PC-3 (cell line): ENCODE data around the gene CDH4. TPM values are rescaled to one million over a fixed set of nuclear protein-coding genes. Genes with fewer than 3 reads are reported as not detected.

ENCODE experiments used
- ATAC-seq: fragments of 200-7000 bp; cut with Tn5 transposase; 2 replicates; pipeline ENCODE4 v1.9.1; 2020; ENCODE audit warnings: mild to moderate bottlenecking, moderate library complexity
- BruUV-seq: library from RNA; stranded (reverse); fragments of 400-500 nt; replicated peaks from 2 replicates; lab custom pipeline; 2021; lab: Mats Ljungman, UMichigan
- CTCF ChIA-PET: fragments of 300-600 bp; sonication (Branson Sonifier 250); formaldehyde crosslinking; loops from one replicate; lab custom pipeline; 2022; ENCODE audit warnings: antibody characterized with exemption; lab: Charles Lee
- POLR2A ChIA-PET: fragments of 300-600 bp; sonication (Branson Sonifier 250); formaldehyde crosslinking; loops from one replicate; lab custom pipeline; 2022; ENCODE audit warnings: antibody characterized with exemption; ENCODE audit not compliant: unreplicated experiment; lab: Charles Lee
- DNase-seq: peaks from one replicate; pipeline ENCODE4 v3.0.0-alpha.2; 2015
- H2AFZ ChIP-seq: fragments of 300-600 bp; sonication (generic); 2 replicates; pipeline ENCODE4 v1.6.0; 2016; ENCODE audit warnings: antibody characterized with exemption, low read length
- H3F3A ChIP-seq: fragments of 300-600 bp; sonication (generic); one replicate; pipeline ENCODE4 v1.6.0; 2017; ENCODE audit warnings: antibody characterized with exemption, low read length, control low read depth, mild to moderate bottlenecking; ENCODE audit not compliant: unreplicated experiment
- H3K27ac ChIP-seq: fragments of 300-600 bp; sonication (generic); 2 replicates; pipeline ENCODE4 v1.5.1; 2016; ENCODE audit warnings: mild to moderate bottlenecking, low read length
- H3K27me3 ChIP-seq: fragments of 300-600 bp; sonication (generic); 2 replicates; pipeline ENCODE4 v1.6.1; 2016; ENCODE audit warnings: low read length, mixed read lengths
- H3K36me3 ChIP-seq: fragments of 300-600 bp; sonication (generic); 2 replicates; pipeline ENCODE4 v1.6.1; 2016; ENCODE audit warnings: low read depth, mixed run types, low read length, mixed read lengths
- H3K4me1 ChIP-seq: fragments of 300-600 bp; sonication (generic); 2 replicates; pipeline ENCODE4 v1.5.1; 2016; ENCODE audit warnings: low read length; ENCODE audit not compliant: insufficient read depth
- H3K4me2 ChIP-seq: fragments of 300-600 bp; sonication (generic); 2 replicates; pipeline ENCODE4 v1.6.0; 2016; ENCODE audit warnings: low read length
- H3K4me3 ChIP-seq: fragments of 300-600 bp; sonication (generic); 2 replicates; pipeline ENCODE4 v1.5.1; 2016; ENCODE audit warnings: mild to moderate bottlenecking, low read length, mixed read lengths
- H3K79me2 ChIP-seq: fragments of 300-600 bp; sonication (generic); 2 replicates; pipeline ENCODE4 v1.6.1; 2017; ENCODE audit warnings: low read length, mixed read lengths
- H3K9ac ChIP-seq: fragments of 300-600 bp; sonication (generic); 2 replicates; pipeline ENCODE4 v1.6.0; 2016; ENCODE audit warnings: mild to moderate bottlenecking, low read length
- H3K9me2 ChIP-seq: fragments of 300-600 bp; sonication (generic); replicated peaks from 2 replicates; pipeline ENCODE4 v1.6.1; 2016; ENCODE audit warnings: mixed run types, low read length, mixed read lengths
- H3K9me3 ChIP-seq: fragments of 300-600 bp; sonication (generic); 2 replicates; pipeline ENCODE4 v1.6.1; 2016; ENCODE audit warnings: low read length, mixed read lengths
- H4K20me1 ChIP-seq: fragments of 300-600 bp; sonication (generic); 2 replicates; pipeline ENCODE4 v1.6.1; 2016; ENCODE audit warnings: low read length, mixed read lengths
- CTCF ChIP-seq: fragments of 300-600 bp; sonication (generic); conservative IDR thresholded peaks from 2 replicates; pipeline ENCODE4 v1.5.1; 2017; ENCODE audit warnings: antibody characterized with exemption, low read depth, mild to moderate bottlenecking, low read length
- EZH2 ChIP-seq: fragments of 300-600 bp; sonication (generic); IDR thresholded peaks from one replicate; pipeline ENCODE4 v1.6.1; 2017; ENCODE audit warnings: antibody characterized with exemption, mild to moderate bottlenecking, low read length; ENCODE audit not compliant: unreplicated experiment
- EZH2phosphoT487 ChIP-seq: fragments of 300-600 bp; sonication (generic); IDR thresholded peaks from 2 replicates; pipeline ENCODE4 v1.6.1; 2018; ENCODE audit warnings: mild to moderate bottlenecking, antibody characterized with exemption, low read length, borderline replicate concordance
- intact Hi-C: fragments of 100-400 bp; cut with micrococcal nuclease; formaldehyde crosslinking; loops from 2 replicates; pipeline ENCODE4 v1.9.0; 2023
- total RNA-seq: library from RNA; depleted of rRNA; stranded (reverse); fragments of >200 nt; gene quantifications from 2 replicates; pipeline ENCODE4 v1.2.3, GENCODE V29; 2014

Gene CDH4
- total RNA-seq, 1 experiment from 2014 or later = not detected

DNA sequence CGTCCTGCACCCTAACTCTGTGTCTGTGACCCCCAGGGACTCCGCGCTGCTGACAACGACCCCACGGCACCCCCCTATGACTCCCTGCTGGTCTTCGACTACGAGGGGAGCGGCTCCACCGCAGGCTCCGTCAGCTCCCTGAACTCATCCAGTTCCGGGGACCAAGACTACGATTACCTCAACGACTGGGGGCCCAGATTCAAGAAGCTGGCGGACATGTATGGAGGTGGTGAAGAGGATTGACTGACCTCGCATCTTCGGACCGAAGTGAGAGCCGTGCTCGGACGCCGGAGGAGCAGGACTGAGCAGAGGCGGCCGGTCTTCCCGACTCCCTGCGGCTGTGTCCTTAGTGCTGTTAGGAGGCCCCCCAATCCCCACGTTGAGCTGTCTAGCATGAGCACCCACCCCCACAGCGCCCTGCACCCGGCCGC, 684.7 kb downstream of the CDH4 start:
- Histone ChIP-seq H3K9me3 (no peaks in the 10 kb centered on the region), H2AFZ (no peak overlapping the region), H3F3A (no peaks in the 10 kb centered on the region), H3K4me1 (no peaks in the 10 kb centered on the region), H3K4me2 (no peak overlapping the region), H3K27ac (no peak overlapping the region), H3K4me3 (no peak overlapping the region), H3K27me3 (no peaks in the 10 kb centered on the region), H3K9ac (no peak overlapping the region), H3K9me2 (no peaks in the 10 kb centered on the region), H4K20me1 (no peaks in the 10 kb centered on the region), H3K36me3 (no peaks in the 10 kb centered on the region), H3K79me2 (no peaks in the 10 kb centered on the region)
- BruUV-seq = no TSS peak
- ChIA-PET CTCF (no interaction called here), POLR2A (interaction anchor here (0.5 kb wide), 1 partner anchor 37 kb away, joined by 5 read pairs; no protein-coding TSS in a partner anchor)
- DNase-seq (no peak), ATAC-seq (no peak)
- TF ChIP-seq CTCF = no peak
- TF ChIP-seq EZH2phosphoT487 = no peak
- TF ChIP-seq EZH2 = no peak
- intact Hi-C loops = no loop called here

DNA sequence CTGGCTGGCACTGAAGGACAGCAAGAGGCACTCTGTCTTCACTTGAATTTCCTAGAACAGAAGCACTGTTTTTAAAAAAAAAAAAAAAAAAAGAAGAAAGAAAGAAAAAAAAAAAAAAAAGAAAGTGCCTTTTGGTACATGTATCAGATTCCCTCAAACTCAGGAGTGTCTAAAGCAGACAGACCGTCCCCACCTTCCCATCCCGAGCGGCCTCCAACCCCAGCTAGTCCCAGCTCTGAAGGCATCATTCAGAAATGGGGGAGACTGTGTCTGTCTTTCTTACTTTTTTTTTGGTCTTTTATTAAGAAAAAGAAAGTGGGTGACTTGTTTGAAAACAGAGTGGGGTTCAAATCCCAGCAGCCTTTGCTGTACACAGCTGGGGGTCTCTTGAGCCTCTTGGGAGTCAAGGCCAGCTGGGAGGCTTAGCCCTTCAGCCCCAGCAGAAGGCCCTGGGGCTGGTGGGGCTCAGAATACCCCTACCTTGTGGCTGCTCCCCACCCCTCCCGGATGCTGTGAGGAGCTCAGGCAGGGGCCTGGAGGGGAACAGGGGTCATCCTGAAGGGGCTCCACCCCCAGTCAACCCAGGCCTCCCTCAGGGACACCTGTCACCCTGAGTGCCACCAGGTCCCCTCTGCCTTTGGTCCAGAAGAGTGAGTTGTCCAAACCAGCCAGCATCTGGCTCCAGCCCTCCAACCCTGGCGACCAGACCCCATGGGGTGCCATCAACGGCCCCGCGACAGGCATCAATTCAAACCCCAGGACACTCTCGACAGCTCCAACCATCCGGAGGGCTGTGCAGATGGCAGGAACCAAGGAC, 685.3 kb downstream of the CDH4 start:
- CTCF ChIA-PET = no interaction called here
- Histone ChIP-seq H2AFZ (no peak overlapping the region), H3K27ac (no peak overlapping the region), H3K9me3 (no peaks in the 10 kb centered on the region), H3K4me2 (no peak overlapping the region), H3K36me3 (no peaks in the 10 kb centered on the region), H4K20me1 (no peaks in the 10 kb centered on the region), H3K4me1 (no peaks in the 10 kb centered on the region), H3K9ac (no peak overlapping the region), H3K27me3 (no peaks in the 10 kb centered on the region), H3K9me2 (no peaks in the 10 kb centered on the region), H3K4me3 (no peak overlapping the region), H3F3A (no peaks in the 10 kb centered on the region), H3K79me2 (no peaks in the 10 kb centered on the region)
- intact Hi-C loops = no loop called here
- no peak for DNase-seq
- TF ChIP-seq CTCF = no peak
- no peak for TF ChIP-seq EZH2
- no peak for TF ChIP-seq EZH2phosphoT487
- no peak for ATAC-seq
- POLR2A ChIA-PET = no interaction called here
- no TSS peak for BruUV-seq
